HG02623 (cell line): ENCODE results near the gene GLT8D2.

Source experiments
- ATAC-seq: cut with Tn5 transposase; IDR thresholded peaks from one replicate; pipeline ENCODE4 v1.9.1; 2021; ENCODE audit warnings: moderate library complexity; ENCODE audit not compliant: unreplicated experiment

Gene GLT8D2, protein sequence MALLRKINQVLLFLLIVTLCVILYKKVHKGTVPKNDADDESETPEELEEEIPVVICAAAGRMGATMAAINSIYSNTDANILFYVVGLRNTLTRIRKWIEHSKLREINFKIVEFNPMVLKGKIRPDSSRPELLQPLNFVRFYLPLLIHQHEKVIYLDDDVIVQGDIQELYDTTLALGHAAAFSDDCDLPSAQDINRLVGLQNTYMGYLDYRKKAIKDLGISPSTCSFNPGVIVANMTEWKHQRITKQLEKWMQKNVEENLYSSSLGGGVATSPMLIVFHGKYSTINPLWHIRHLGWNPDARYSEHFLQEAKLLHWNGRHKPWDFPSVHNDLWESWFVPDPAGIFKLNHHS

DNA sequence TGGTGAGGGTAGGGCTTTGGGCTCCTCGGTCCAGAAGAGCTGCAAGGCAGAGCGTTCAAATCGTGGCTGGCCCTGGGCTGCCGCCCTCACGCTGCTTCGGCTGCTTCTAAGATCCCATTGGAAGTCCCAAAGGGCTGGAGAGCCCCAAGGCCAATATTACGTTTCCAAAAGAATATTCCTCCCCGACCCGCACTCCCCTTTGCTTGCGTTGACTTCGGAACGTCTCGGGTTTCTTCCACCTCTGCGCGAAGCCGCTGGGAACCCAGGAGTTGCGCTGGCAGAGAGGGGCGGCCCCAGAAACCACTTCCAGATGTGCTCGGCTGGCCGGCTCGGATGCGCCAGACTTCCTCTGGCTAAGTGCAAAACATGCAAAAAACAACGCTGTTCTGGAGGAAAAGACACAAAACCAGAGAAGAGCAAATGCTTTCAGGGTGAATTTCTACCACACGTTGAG, at the start of gene GLT8D2:
Gene GLT8D2 (minus strand): TSS at position 285 of the 454 bp plus-strand sequence. CDS start 30,539 bp downstream, outside the sequence.
- ATAC-seq = no peak

DNA sequence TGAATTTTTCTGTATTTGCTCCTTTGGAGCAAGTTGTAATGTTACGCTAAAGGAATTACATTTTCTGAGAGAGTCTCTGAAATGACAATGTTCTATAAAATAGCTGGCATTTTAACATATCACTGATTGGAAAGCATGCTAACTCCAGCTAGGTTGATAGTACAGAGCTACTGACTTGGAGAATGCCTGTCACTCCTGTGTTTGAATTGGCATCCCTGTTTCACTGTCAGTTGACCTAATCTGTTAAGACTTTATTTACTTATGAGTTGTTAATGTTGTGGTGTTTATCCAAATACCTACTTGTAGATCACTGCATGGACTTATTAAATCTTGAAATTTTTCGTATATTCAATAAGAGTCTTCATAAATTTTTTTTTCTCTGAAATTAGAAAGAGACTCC, 48.0 kb upstream of the GLT8D2 start:
- ATAC-seq = no peak

DNA sequence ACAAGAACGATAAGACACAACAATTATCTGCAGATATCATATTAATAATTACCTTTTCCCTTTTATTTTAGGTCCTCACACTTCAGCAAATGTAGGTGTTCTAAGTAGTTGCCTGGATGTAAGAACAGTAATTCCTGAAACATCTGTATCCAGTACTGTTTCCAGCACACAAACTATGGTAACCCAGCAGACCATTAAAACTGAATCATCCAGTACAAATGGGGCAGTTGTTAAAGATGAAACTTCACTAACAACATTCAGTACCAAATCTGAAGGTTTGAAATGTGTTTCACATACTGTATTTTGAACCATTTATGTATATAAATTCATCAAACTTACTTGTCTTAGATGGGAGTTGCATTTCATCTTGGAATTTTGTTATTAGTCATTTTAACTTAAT, 45.3 kb upstream of the GLT8D2 start:
- no peak for ATAC-seq

DNA sequence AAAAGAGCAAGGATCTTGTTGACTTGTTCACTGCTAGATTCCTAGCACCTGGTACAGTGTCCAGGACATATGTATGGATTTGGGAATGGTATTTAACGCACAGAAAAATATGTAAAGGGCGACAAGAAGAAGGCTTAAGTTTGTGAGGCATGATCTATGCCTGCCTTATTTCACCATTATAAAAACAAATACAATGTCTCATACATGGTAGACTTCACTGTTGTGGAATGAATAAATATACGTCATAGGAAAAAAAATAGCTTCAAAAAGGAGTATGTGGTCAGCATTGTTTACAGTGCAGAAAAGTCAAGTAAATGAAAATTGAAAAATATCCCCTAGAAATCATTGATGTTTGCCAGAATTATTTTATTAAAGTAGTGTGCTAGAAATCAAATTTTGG, 44.3 kb upstream of the GLT8D2 start:
- ATAC-seq = no peak

DNA sequence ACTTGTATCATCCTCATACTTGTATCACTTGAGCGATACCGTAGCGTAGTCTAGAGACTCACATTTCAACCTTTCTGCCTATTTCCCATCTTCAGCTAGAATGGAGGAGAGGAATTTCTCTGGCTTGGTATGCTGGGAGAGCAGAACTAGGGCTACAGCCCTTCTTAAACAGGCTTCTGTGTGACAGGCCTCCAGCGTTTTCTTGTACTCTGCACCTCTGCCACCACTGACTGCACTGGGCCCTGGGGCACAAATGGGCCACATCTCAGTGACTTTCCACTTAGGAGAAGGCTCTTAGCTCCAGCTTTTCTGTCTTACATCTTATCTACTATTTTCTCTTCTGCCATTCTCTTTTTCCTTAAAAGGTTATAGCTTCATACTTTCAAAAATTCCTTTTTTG, 41.1 kb upstream of the GLT8D2 start:
- no peak for ATAC-seq

DNA sequence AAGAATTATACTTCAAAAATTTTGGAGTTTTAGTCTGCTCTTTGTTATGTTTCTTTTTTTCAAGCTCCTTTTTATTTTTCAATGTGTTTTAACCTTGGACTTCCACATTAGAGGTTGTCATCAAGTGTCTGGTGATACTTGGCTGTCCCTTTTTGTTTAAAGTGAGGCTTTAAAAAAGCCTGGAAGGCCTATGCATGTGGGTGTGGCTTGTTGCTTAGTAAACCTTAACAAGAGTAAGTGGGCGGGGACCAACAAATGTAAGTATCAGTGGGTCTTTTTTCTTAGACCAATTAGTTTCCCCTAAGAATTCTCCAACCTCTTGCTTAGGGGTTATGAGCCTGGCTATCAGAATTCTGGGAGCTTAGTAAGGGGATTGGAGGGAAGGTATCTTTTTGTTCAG, 40.7 kb upstream of the GLT8D2 start:
- ATAC-seq = no peak

DNA sequence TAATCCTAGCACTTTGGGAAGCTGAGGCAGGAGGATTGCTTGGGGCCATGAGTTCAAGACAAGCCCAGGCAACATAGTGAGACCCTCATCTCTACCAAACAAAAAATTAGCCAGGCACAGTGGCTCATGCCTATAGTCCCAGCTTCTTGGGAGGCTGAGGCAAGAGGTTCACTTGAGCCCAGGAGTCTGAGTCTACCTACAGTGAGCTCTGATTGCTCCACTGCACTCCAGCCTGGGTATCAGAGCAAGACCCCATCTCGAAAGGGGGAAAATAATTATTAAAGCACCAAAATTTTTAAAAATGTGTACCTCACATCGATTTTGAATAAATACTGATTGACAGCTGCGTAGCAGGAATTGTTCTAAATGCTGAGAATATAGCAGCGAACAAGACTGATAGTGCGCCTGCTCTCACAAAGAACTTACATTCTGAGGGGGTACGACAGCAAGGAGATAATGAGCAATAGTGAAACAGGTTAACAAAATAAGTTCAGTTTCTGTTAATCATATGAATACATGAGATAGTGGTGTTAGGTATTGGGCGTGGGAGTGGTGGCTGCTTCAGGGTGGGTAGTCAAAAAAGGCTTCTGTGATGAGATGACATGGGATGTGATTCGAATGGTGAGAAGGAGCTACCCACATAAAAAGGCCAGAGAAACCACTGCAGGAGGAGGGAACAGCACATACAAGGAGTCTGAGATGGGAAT, 33.9 kb upstream of the GLT8D2 start:
- ATAC-seq = peak; percentile 71

DNA sequence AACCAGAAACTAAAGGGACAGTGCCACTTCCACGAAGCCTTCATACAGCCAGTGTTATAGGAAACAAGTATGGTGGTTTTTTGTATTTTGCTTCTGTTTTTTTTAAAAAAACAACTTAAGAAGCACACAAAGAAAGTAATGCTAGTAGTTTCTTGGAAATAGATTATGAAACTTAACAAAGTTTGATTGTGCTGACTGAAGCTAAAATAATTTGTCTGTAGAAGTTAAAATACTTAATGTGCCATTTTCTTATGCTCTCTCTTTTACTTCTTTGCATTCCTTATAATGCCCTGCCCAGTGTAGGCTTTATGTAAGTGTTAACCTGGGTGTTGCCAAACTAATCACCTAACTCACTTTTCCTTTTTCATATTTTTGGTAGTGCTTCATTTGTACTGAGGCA, 30.8 kb upstream of the GLT8D2 start:
- ATAC-seq = no peak

DNA sequence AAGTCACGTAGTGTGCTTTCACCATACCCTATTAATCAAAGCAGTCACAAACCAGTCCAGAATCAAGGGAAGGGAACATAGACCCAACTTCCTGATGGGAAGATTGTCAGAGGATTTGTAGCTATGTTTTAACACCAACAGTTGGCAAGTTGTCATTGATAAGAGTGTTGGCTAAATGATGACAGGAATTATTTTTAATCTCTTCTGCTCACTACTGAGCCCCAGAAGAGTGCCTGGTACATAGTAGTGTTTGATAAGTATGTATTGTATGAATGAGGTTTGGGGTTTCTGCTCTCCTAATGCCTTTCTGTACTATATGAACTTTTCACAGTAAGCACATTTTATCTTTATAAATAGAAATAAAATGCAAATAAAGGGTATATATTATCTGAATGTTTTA, 29.0 kb upstream of the GLT8D2 start:
- no peak for ATAC-seq

DNA sequence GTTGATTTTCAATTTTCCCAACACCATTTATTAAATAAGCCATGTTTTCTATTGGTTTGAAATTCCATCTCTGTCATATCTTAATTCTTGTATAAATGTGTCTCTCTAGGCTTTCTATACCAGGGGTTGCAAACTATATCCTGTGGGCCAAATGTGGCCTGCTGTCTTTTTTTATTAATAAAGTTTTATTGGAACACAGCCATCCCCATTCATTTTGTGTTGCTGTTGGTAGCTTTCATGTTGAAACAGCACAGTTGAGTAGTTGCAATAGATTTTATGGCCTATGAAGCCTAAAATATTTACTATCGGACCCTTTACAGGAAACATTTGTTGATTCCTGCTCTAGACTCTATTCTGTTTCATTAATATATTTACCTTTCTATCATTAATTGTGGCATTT, 23.7 kb upstream of the GLT8D2 start:
- no peak for ATAC-seq

DNA sequence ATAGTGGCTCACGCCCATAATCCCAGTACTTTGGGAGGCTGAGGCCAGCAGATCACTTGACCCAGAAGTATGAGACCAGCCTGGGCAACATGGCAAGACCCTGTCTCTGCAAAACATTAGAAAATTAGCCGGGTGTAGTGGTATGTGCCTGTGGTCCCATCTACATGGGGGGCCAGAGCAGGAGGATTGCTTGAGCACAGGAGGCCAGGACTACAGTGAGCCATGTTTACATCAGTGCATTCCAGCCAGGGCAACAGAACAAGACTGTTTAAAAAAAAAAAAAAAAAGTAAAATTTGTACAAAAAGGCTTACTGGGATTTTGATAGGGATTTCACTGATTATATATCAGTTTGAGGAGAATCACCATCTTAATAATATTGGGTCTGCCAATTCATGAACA, 22.1 kb upstream of the GLT8D2 start:
- no peak for ATAC-seq

DNA sequence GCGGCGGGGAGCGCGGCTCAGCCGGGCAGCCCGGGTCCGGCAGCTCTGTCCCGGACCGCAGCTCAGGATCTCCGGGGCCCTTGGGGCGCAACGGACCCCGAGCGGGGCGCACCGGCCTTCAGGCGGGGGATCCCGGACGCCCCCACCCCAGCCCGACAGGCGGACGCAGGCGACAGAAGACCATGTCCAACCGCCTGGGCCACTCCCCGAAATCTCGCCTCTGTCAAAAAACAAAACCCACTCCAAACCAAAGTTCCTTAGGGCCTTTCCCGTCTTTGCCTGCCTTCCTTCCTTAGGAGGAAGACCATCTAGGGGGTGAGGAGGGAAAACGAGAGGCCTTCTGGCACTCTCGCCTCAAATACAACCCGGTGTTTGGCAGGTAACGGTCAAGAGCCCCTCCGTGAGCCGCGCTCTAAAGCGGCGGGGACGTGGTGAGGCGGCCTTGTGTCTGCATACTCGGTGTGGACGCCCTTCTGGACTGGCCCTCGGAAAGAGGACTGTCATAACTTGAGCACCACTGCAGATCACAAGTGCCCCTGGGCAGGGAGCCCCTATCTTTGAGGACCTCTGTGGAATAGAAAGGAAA, 14.9 kb upstream of the GLT8D2 start:
- ATAC-seq = no peak

DNA sequence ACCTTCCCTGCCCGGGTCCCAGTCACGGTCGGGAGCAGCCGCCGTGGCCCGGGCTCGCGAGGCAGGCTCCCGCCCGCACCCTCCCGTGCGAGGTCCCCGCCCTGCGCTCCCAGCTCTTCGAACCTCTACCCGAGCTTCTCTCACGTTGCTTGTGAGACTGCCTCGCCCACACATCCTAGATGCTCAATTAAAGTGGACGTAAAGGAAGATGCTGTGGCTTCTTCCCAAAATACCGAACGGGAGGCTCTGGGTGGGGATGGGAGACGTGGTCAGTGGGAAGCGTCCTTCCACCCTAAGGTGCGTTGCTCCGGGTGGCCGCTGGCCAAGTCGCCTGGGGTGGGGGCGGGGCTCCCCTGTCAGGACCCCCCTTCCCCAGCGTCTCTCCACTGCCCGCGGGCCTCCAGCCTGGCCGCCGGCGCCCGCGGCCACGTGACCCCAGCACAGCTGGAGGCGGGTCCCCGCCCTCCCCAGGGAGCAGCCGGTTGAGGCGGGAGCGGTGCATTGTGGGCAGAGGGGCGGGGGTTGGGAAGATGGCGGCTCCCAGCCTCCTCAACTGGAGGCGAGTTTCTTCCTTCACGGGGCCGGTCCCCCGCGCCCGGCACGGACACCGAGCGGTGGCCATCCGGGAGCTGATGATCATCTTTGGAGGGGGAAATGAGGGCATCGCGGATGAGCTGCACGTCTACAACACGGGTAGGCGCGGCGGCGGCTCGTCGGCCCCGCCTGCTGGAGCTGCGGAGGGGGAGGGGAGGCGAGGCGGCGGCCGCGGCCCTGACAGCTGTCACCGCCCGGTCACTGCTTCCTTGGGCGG, 14.2 kb upstream of the GLT8D2 start, which contains the start of gene HCFC2:
Gene HCFC2 (plus strand): TSS at position 501 of the 811 bp plus-strand sequence. CDS start 30 bp downstream, at position 531.
- ATAC-seq = peak; percentile 87

DNA sequence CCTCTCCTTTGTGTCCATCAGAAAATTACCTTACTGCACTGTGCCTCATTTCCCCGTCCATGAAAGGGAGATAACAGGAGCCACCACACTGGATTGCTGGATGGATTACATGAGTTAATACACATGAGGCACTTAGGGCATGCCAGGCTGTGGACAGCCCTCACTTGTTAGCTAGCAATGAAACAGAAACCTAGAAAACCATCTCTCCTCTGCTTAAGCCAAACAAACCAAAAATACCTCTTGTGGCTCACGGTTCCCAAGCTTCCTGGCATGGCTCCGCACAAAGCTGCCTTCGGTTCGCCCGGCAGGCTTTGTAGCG, 13.7 kb upstream of the GLT8D2 start:
- peak; percentile 21 for ATAC-seq

DNA sequence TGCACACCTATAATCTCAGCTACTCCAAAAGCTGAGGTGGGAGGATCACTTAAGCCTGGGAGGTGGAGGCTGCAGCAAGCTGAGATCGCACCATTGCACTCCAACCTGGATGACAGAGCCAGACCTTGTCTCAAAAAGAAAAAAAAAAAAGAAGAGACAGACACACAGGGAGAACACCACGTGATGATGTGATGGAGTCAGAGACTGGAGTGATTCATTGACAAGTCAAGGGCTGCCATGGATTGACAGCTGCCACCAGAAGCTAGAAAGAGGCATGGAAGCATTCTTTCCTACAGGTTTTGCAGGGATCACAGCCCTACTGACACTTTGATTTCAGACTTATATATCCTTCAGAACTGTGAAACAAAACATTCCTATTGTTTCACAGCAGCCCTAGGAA, 10.8 kb upstream of the GLT8D2 start:
- ATAC-seq = no peak

DNA sequence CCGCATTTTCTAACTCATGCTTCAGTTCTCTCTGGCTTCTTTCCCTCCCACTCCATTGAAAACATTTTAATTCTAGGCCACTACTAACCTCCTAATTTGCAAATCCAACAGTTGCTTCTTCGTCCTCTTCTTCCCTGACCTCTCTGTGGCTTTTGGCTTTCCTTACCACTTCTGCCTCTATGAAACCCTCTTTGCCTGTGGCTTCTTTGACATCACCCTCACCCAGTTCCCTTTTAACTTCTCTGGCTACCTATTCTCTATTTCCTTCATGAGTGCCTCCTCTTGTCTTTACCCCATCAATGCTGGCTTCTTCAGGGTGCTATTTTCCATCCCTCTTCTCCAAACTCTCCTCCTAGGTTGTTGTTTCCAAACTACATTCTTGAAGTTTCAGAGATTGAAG, 10.0 kb upstream of the GLT8D2 start:
- no peak for ATAC-seq

DNA sequence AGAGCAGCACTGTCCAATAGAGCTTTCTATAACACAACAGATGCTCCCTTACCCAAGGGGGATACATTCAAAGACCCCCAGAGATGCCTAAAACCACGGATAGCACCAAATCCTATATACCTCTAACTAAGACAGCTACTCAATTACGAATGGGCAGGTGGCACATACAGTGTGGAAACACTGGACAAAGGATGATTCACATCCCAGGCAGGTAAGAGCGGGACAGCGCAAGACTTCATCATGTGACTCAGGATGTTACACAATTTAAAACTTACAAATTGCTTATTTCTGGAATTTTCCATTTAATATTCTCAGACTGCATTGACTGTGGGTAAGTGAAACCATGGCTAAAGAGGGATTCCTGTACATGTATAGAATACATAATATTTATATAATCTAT, 8.8 kb upstream of the GLT8D2 start:
- ATAC-seq = no peak

DNA sequence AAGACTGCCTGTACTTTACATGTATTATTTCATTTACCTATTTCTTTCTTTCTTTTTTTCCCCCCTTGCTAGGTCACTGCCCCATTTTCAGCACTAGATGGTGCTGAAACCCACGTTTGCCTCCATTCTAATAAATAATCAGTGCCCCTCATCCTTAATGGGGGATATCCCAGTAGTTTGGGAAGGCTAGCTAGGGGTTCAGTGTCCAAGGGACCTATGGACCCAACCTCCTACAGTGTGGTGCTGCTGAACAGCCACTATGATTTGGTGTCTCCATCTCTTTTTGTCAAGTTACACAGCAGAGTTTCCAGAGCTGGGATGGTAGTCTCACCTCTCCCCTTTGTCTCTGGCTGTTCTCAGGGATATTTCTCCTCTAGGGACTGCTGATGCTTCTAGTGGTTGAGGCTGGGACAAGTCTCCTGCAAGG, 7.8 kb upstream of the GLT8D2 start:
- ATAC-seq = no peak

DNA sequence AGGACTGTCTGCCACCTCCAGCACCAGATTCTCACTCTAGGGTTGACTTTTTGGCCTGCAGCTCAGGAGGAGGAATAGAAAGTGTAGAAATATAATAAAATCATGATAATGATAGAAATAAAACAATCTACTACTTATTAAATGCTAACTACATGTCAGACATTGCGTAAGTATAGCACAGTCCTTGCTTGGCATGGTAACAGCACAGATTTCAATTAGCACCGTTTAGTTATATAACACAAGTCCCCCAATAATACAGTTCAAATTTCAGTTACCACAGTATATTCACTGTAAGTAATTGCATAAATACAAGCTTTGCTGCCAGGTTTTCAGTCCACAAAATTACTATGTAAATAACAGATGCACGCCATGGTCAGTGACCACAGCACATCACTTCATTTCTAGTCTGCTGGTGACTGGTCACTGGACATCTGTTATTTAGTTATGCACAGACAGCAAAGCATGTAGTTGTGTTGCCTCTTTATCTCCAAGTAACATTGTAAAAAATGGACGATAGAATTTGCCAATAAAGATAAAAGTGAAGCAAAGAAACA, 6.5 kb upstream of the GLT8D2 start:
- no peak for ATAC-seq

DNA sequence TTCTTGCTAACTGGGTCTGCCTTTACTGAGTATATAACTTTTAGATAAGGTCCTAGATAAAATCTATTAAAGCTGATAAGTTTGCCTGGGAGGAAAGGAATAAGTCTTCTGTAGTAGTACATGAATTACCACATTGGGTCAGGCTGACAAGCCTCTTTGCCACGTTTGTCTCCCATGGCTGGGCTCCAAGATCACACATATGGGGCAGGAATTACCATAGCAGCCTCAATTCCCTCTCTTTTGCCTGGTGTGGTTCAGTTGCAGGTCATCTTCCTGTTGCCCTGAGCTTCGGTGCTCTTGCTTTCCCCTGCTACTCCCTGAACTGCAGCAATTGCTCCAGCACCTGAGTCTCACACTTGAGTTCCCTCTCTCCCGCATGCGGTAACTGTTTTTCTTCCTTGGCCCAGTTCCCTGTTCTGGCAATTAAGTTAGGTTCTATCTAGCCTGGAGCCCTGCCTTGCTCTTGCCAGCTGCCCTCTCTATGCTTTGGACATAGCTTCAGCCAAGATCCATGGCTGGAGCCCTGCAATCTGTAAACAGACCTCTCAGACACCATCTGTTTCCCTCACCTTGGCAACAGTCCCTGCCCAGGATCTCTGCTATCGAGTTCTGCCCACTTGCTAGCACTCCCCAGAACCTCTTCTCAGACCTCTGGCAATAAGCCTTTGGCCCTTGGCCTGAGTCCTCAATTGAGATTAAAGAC, 5.8 kb upstream of the GLT8D2 start:
- no peak for ATAC-seq
